HEK293 (cell line): ENCODE data around the gene GDI2.

Experiments
- FEZF1 ChIP-seq: fragments of 450-650 bp; formaldehyde crosslinking; IDR thresholded peaks from 2 replicates; pipeline ENCODE4 v1.5.1; 2016; ENCODE audit warnings: missing biosample characterization, missing genetic modification characterization
- ZBTB7A ChIP-seq: fragments of 450-650 bp; formaldehyde crosslinking; IDR thresholded peaks from 2 replicates; pipeline ENCODE4 v1.5.1; 2016; ENCODE audit warnings: low read depth, missing biosample characterization, missing genetic modification characterization
- ZNF133 ChIP-seq: fragments of 450-650 bp; formaldehyde crosslinking; IDR thresholded peaks from 2 replicates; pipeline ENCODE4 v1.5.1; 2016; ENCODE audit warnings: missing biosample characterization, missing genetic modification characterization
- ZNF202 ChIP-seq: fragments of 450-650 bp; formaldehyde crosslinking; IDR thresholded peaks from 2 replicates; pipeline ENCODE4 v1.5.1; 2016; ENCODE audit warnings: missing biosample characterization, missing genetic modification characterization, borderline replicate concordance
- ZNF223 ChIP-seq: fragments of 450-650 bp; formaldehyde crosslinking; IDR thresholded peaks from 2 replicates; pipeline ENCODE4 v1.5.1; 2016; ENCODE audit warnings: missing biosample characterization, missing genetic modification characterization
- ZNF266 ChIP-seq: fragments of 450-650 bp; formaldehyde crosslinking; IDR thresholded peaks from 2 replicates; pipeline ENCODE4 v1.5.1; 2016; ENCODE audit warnings: missing biosample characterization, missing genetic modification characterization, low read depth
- ZNF274 ChIP-seq, 2 experiments: fragments of 200-500 bp in 1 of 2; fragments of 450-650 bp in 1 of 2; sonication (Bioruptor generic) in 1 of 2; formaldehyde crosslinking in 1 of 2; IDR thresholded peaks; 2 replicates each; pipeline versions ENCODE4 v1.5.1 to v1.6.1; 2014 to 2016; ENCODE audit warnings: borderline replicate concordance in 1 of 2, inconsistent platforms in 1 of 2, low read length in 1 of 2, missing biosample characterization in 1 of 2, missing genetic modification characterization in 1 of 2
- TF ChIP-seq, protein P1 (sequence below): fragments of 450-650 bp; formaldehyde crosslinking; conservative IDR thresholded peaks from 2 replicates; pipeline ENCODE4 v1.5.1; 2016; ENCODE audit warnings: low read depth, missing biosample characterization, missing genetic modification characterization
- TF ChIP-seq, protein P2 (sequence below): fragments of 450-650 bp; formaldehyde crosslinking; IDR thresholded peaks from 2 replicates; pipeline ENCODE4 v1.5.1; 2016; ENCODE audit warnings: missing biosample characterization, missing genetic modification characterization
- TF ChIP-seq, protein P3 (sequence below): fragments of 450-650 bp; formaldehyde crosslinking; IDR thresholded peaks from 2 replicates; pipeline ENCODE4 v1.5.0; 2017; ENCODE audit warnings: missing biosample characterization, missing genetic modification characterization, borderline replicate concordance

GRCh38 chr10:5814110-5815107, 1.2 kb upstream of the GDI2 start:
- TF ChIP-seq ZNF223 (tag by site-specific recombination), result no peak
- TF ChIP-seq, protein P1, sequence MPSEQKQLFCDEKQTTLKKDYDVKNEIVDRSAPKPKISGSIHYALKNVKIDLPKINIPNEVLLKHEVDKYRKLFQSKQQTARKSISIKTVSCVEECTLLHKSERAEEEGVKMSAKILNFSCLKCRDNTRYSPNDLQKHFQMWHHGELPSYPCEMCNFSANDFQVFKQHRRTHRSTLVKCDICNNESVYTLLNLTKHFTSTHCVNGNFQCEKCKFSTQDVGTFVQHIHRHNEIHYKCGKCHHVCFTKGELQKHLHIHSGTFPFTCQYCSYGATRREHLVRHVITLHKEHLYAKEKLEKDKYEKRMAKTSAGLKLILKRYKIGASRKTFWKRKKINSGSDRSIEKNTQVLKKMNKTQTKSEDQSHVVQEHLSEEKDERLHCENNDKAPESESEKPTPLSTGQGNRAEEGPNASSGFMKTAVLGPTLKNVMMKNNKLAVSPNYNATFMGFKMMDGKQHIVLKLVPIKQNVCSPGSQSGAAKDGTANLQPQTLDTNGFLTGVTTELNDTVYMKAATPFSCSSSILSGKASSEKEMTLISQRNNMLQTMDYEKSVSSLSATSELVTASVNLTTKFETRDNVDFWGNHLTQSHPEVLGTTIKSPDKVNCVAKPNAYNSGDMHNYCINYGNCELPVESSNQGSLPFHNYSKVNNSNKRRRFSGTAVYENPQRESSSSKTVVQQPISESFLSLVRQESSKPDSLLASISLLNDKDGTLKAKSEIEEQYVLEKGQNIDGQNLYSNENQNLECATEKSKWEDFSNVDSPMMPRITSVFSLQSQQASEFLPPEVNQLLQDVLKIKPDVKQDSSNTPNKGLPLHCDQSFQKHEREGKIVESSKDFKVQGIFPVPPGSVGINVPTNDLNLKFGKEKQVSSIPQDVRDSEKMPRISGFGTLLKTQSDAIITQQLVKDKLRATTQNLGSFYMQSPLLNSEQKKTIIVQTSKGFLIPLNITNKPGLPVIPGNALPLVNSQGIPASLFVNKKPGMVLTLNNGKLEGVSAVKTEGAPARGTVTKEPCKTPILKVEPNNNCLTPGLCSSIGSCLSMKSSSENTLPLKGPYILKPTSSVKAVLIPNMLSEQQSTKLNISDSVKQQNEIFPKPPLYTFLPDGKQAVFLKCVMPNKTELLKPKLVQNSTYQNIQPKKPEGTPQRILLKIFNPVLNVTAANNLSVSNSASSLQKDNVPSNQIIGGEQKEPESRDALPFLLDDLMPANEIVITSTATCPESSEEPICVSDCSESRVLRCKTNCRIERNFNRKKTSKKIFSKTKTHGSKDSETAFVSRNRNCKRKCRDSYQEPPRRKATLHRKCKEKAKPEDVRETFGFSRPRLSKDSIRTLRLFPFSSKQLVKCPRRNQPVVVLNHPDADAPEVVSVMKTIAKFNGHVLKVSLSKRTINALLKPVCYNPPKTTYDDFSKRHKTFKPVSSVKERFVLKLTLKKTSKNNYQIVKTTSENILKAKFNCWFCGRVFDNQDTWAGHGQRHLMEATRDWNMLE (tag by site-specific recombination), result no peak
- TF ChIP-seq FEZF1 (tag by site-specific recombination), result no peak
- TF ChIP-seq, protein P2, sequence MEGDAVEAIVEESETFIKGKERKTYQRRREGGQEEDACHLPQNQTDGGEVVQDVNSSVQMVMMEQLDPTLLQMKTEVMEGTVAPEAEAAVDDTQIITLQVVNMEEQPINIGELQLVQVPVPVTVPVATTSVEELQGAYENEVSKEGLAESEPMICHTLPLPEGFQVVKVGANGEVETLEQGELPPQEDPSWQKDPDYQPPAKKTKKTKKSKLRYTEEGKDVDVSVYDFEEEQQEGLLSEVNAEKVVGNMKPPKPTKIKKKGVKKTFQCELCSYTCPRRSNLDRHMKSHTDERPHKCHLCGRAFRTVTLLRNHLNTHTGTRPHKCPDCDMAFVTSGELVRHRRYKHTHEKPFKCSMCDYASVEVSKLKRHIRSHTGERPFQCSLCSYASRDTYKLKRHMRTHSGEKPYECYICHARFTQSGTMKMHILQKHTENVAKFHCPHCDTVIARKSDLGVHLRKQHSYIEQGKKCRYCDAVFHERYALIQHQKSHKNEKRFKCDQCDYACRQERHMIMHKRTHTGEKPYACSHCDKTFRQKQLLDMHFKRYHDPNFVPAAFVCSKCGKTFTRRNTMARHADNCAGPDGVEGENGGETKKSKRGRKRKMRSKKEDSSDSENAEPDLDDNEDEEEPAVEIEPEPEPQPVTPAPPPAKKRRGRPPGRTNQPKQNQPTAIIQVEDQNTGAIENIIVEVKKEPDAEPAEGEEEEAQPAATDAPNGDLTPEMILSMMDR (tag by site-specific recombination), result no peak
- TF ChIP-seq ZNF274 (IDR thresholded peaks at IDR 0.05; ENCODE audit: low read length), result no peak
- no peak for TF ChIP-seq ZNF274 (tag by site-specific recombination; IDR thresholded peaks at IDR 0.05; ENCODE audit: borderline replicate concordance)
- no peak for TF ChIP-seq ZBTB7A (tag by site-specific recombination)
- no peak for TF ChIP-seq ZNF266 (tag by site-specific recombination)
- no peak for TF ChIP-seq ZNF202 (tag by site-specific recombination)
- TF ChIP-seq, protein P3, sequence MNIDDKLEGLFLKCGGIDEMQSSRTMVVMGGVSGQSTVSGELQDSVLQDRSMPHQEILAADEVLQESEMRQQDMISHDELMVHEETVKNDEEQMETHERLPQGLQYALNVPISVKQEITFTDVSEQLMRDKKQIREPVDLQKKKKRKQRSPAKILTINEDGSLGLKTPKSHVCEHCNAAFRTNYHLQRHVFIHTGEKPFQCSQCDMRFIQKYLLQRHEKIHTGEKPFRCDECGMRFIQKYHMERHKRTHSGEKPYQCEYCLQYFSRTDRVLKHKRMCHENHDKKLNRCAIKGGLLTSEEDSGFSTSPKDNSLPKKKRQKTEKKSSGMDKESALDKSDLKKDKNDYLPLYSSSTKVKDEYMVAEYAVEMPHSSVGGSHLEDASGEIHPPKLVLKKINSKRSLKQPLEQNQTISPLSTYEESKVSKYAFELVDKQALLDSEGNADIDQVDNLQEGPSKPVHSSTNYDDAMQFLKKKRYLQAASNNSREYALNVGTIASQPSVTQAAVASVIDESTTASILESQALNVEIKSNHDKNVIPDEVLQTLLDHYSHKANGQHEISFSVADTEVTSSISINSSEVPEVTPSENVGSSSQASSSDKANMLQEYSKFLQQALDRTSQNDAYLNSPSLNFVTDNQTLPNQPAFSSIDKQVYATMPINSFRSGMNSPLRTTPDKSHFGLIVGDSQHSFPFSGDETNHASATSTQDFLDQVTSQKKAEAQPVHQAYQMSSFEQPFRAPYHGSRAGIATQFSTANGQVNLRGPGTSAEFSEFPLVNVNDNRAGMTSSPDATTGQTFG (tag by site-specific recombination), result no peak
- TF ChIP-seq ZNF133 (tag by site-specific recombination), result no peak
